Stimulated activated CD4-positive, alpha-beta T cell treated with anti-CD3 and anti-CD28 coated beads, Interleukin-15, amount 100 ng/mL, for 24 hours (primary cell): ENCODE results near the gene ATXN10.
"Not testable (repeated sequence)": the region's sequence is repeated elsewhere in the genome, so short reads cannot be mapped to it uniquely, and the experiment has no call there.

Source experiments
- DNase-seq: peaks from one replicate; pipeline ENCODE4 v3.0.0-alpha.2; 2020

ATXN10 gene

GRCh38 chr22:45671783-45672563, at the start of gene ATXN10:
ATXN10 (plus strand) TSS chr22:45671834; CDS start chr22:45672064, 230 bp downstream.
- DNase-seq = peak; percentile 85

GRCh38 chr22:45621836-45622600, 49.6 kb upstream of the ATXN10 start:
- DNase-seq = no peak

- not testable (repeated sequence) for DNase-seq
Measured at GRCh38 chr22:45623464-45624145, 48.0 kb upstream of the ATXN10 start.

GRCh38 chr22:45626198-45626651, 45.4 kb upstream of the ATXN10 start:
- DNase-seq = no peak

GRCh38 chr22:45627489-45628233, 44.0 kb upstream of the ATXN10 start:
- DNase-seq = no peak

- no peak for DNase-seq
Measured at GRCh38 chr22:45628515-45628914, 43.1 kb upstream of the ATXN10 start.

- no peak for DNase-seq
Measured at GRCh38 chr22:45629469-45630089, 42.1 kb upstream of the ATXN10 start.

- DNase-seq = no peak
Measured at GRCh38 chr22:45630436-45630835, 41.2 kb upstream of the ATXN10 start.

GRCh38 chr22:45631140-45631840, 40.3 kb upstream of the ATXN10 start:
- DNase-seq = no peak

GRCh38 chr22:45631841-45632238, 39.8 kb upstream of the ATXN10 start:
- DNase-seq = no peak

- DNase-seq = no peak
Measured at GRCh38 chr22:45632791-45633515, 38.7 kb upstream of the ATXN10 start.

- DNase-seq = no peak
Measured at GRCh38 chr22:45636683-45637082, 35.0 kb upstream of the ATXN10 start.

- DNase-seq = no peak
Measured at GRCh38 chr22:45638197-45638596, 33.4 kb upstream of the ATXN10 start.

- DNase-seq = no peak
Measured at GRCh38 chr22:45638834-45639746, 32.5 kb upstream of the ATXN10 start.

GRCh38 chr22:45639747-45640102, 31.9 kb upstream of the ATXN10 start:
- no peak for DNase-seq

- no peak for DNase-seq
Measured at GRCh38 chr22:45640291-45640940, 31.2 kb upstream of the ATXN10 start.

- no peak for DNase-seq
Measured at GRCh38 chr22:45640941-45641621, 30.6 kb upstream of the ATXN10 start.

GRCh38 chr22:45642986-45643385, 28.6 kb upstream of the ATXN10 start:
- DNase-seq = no peak

- no peak for DNase-seq
Measured at GRCh38 chr22:45644714-45645113, 26.9 kb upstream of the ATXN10 start.
